ENCODE results near the gene DOCK1. TPM values are rescaled to one million over a fixed set of nuclear protein-coding genes. Genes with fewer than 3 reads are reported as not detected.

DOCK1 gene
- total RNA-seq, 1 donor from 2014 or later, result 44.9 TPM

DNA sequence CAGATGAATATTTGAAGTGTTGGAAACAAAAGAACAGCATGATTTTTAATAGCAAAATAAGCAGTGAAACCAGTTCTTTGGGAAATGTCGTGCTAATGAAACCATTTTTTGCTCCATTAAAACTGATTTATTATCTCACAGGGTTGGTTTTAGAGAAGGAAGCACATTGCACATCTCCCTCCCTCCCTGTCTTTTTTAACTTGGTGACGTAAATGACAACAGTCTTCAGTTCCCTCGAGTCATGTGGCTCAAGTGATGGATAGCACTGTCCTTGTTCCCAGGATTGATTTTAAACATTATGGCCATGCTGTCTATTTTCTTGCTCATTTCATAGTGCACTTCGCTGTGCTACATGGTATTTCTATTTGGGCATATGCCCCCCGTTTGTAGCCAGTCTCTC is 105.9 kb downstream of the DOCK1 start:
- no peak for DNase-seq (ENCODE audit: low spot score)

DNA sequence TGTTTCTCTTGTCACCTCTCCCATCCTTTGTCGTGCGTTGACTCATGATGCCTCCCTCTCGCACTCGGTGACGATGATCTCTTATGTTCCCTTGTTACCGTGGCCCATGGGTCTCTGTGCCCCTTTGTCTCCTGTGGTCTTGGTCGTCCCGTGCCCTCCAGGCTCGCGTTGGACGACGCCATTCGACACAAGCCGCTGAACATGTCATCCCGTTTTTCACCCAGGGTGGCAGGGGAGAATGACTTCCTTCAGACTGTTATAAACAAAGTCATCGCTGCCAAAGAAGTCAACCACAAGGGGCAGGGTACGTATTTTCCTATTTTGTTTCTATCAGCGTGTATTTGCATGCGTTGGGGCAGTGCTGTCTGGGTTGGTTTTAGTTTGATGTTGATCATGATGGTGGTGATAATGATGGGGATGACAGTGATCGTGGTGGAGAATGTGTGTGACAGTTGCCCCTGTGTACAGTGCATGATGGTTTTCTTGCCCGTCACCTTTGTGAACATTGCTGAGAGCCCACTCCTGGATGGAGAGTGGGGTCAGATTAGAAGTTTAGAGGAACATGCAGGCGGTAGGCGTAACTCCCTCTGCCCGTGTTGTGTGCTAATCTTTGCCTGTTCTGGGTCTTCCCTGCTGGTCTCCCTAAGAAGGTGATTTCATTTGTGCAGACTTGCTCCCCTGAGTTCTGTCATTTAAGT is 107.0 kb downstream of the DOCK1 start:
- DNase-seq (ENCODE audit: low spot score), result no peak

DNA sequence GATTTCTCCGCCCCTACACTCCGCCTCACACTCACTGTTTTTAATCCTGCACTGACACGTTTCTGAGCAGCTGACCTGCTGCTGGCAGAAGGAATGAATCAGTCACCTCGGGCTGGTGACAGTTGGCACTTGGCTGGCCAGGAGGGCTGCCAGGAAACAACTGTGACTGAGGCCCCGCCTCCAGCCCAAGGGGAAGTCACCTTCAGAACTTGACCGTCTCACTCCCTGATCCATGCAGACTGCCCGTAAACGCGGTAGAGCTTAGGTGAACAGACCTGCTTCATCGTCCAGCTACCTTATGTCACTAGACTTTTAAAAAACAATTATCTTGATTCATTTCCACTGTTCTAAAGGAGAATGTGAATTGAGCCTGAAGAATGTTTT is 107.5 kb downstream of the DOCK1 start:
- peak; percentile 90 for DNase-seq (ENCODE audit: low spot score)

DNA sequence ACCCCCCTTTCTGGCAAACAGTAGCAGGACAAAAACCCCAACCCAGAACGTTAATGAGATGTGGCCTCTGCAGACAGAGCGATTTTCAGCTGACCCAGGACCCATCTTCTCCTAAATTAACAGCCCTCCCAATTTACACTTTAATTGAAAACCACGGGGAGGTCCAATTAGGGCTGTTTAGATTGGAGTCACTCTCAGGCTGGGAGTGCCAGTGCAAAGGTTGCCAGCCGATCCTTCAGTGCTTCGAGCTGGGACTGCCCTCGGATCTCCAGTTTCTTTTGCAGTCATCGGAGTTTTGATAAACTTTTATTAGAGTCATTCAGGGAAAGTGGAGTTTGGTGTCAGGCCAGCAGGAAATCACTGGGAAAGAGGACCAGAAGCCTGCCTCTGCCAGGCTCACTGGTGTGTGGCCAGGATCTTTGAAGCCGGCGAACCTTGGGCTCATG is 108.0 kb downstream of the DOCK1 start:
- peak; percentile 36 for DNase-seq (ENCODE audit: low spot score)

DNA sequence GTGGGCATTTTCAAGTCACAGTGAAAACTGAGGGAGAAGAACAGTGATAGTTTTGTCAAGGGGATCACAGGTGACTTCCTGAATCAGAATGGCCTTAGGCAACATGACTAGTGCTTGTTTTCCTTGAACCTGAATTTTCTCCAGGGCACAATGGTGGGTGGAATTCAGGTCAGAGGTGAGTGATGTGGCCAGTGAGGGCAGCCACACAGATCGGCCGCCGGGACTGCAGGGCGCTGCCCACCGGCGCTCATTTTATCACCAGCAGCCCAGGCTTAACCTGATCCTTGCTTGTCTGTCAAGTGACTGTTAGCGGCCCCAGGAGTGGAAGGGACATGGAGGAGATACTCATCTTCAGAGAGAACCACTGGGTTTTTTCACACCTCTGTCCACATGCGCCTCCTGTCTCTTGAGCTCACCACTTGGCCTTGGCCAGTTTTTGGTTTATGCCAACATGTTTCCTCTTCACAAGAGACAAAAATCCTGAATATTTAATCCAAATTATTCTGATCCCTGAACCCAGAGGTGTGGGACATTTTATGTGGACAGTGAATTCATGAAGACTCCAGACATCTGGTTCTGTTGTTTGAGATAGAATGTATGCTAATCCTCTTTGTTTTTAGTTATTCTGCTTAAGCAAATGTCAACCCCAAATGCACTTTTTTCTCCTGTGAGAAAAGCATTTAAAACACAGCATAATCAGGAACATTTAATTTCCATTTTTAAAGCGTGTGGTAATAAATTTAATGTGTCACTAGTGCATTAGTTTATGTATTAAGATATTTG is 108.7 kb downstream of the DOCK1 start:
- DNase-seq (ENCODE audit: low spot score), result no peak

DNA sequence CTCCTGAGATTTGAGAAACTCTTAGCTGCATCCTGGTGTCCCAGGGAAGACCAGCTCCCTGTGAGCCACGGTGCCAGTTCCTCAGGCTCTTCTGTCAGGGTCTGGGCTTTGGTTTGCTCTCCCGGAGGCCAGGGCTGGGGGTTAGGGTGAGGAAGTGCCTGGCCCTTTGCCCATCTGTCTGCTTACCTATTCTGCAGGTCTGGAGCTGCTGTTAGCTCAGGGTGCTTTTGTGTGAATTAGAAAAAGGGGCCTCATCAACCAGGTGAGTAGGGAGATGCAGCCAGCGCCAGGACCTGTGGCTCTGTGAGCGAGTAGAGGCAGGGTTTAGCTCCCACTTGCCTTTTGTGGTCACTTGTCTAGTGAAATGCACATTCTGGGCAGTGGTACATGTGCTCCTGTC is 109.4 kb downstream of the DOCK1 start:
- no peak for DNase-seq (ENCODE audit: low spot score)

DNA sequence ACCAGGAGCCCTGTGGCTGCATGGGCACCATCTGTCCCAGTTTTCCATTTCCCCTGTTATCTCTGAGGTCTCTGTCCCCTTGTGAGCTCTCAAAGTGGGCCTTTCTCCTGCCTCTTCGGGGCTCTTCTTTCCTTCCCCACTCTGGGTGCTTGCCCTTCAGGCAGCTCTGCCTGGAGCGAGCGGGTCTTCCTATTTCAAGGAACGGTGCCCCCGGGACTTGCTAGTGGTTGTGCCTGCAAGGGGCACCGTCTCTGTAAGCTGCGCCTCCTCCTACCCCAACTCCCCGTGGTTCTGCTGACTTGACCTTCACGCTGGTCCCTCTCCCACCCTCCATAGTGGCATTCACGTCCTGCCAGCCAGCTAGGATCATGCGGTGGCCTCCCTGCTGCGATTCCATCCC is 110.1 kb downstream of the DOCK1 start:
- DNase-seq (ENCODE audit: low spot score), result no peak

DNA sequence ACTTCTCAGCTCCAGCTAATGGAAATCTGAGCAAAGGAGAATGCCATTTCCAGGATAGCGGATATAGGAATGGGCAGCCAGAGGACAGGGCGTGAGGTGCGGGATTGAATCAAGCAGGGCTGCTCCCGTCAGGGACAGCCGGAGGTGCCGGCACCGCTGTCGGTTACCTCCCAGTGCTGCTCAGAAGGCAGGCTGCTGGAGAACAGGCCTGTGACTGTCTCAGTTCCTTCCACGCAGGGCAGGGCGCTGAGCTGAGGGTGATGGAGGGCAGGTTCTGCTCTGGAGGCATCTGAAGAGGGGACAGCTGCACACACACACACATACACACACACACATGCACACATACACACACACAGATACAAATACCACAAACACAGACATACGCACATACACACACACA is 111.1 kb downstream of the DOCK1 start:
- DNase-seq (ENCODE audit: low spot score), result no peak

DNA sequence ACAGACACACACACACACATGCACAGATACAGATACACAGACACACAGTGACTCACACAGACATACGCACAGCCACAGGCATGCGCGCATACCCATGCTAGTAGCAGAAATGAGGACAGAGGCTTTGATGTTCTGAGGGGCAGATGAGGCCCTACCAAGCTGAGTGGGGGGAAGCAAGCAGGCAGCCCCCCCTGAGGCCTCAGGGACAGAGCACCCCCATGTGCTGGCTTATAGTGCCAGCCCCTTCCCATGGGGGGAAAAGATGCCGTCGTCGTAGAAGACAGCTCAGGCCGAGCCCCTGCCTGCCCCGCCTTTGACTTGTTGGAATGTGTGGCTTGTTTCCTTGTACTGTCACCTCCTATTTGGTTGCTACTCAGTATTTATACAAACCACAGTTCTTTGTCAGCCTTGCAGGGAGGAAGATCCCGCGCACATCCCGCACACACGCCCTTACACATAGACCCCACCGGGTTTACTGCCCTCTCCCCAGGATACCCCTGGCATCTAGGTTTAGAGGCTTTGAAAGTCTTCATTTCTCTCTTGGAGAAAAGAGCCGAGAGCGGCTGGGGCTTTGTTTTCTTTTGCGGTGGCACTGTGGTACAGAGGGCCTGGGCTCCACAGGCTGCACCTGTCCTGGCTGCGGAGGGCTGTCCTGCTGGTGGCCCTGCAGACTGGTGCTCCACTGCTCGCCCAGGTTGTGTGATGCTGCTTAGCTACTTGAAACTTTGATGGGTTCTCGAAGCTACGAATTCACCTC is 112.5 kb downstream of the DOCK1 start:
- no peak for DNase-seq (ENCODE audit: low spot score)

DNA sequence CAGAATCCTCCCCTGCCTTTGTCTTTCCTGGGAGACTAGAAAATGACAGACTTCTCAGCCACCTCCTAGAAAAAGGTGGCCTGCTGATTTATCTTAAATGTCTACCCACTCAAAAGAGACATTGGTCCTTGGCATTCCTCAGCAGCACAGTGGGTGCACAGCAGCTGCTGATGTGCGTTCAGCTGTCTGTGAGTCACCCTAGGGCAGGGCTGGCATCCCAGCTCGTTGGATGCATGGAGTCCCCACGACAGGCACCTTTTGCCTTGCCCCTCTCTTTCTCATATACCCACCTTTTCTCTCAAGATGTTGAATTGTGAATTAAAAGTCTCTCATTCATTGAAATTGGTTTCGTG is 113.0 kb downstream of the DOCK1 start:
- no peak for DNase-seq (ENCODE audit: low spot score)

DNA sequence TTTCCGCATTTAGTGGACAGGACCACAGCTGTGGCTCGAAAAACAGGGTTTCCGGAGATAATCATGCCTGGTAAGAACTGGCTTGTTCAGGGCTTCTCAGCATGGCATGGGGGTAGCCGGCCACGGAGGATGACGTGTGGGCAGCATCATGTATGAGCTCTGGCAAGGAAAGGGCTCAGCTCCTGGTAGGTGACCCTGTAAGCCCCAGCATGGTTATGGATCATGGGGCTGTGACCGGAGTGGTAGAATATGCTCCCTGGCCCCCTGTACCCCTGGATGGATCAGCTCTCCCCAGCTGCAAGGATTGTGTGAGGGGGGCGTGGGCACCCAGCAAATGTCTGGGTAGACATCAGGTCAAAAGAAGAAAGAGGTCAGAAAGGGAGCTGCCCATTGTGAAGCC is 113.5 kb downstream of the DOCK1 start:
- no peak for DNase-seq (ENCODE audit: low spot score)

DNA sequence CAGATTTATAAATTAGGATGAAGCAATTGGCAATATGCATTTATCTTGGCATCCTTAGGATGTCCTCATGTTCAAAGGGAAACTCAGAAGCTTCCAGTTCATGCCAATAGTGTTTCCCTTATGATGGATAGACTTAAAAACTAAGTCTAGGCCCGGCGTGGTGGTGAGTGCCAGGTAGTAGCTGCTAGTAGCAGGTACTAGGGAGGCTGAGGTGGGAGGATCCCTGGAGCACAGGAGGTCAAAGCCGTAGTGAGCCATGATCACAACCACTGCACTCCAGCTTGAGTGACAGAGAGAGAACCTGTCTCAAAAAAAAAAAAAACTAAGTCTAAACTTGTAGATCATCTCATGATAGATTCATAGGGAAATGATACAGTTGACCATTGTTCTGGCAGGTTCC is 115.0 kb downstream of the DOCK1 start:
- DNase-seq (ENCODE audit: low spot score), result no peak

DNA sequence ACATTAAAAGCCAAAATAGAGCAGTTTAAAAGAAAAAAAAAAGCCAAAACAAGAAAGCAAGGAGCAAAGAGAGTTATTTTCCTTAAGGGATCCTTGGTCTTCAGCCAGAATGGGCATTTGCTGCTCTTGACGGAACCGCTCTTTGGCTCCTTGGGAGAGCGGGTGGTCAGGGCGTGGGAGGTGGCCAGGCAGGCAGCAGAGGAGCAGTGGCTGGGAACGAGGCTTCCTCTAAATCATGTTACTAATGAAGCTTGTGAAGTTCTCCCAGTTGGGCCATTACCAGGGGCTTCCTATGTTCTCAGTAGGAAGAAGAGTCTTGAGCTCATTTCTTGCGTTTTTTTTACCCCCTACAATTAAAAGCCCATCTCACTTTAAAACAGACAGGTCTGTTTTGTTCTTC is 116.6 kb downstream of the DOCK1 start:
- DNase-seq (ENCODE audit: low spot score), result no peak

DNA sequence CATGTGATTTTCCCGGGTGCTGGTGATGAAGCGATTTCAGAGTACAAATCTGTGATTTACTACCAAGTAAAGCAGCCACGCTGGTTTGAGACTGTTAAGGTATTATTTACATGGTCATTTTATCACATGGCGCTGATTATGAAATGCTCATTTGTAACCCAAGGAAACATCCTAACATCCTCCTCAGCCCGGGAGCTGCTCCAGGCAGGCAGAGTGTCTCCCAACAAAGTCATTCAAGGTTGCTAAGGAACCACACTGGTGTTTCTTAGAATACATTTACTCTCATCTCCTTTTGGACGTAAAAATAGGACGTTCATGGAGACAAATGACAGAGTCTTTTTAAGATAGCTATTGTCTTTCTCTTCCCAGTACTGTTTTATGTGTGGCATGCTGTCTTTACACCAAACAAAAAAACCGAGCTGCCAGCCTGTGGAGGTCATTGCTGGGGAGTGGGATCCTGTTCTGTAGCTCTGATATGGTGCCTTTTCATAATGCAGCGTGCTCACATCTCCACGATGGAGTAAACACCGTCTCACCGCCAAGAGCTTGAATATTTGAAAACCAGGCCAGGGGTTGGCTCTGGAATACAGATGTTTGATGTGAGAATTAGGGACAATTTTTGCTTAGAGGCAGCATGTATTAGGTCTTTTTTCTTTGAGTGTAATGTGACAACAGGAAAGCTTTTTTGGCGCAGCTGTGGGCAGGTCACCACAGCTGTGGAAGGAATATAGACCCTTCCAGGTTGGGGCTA is 119.6 kb downstream of the DOCK1 start:
- no peak for DNase-seq (ENCODE audit: low spot score)

DNA sequence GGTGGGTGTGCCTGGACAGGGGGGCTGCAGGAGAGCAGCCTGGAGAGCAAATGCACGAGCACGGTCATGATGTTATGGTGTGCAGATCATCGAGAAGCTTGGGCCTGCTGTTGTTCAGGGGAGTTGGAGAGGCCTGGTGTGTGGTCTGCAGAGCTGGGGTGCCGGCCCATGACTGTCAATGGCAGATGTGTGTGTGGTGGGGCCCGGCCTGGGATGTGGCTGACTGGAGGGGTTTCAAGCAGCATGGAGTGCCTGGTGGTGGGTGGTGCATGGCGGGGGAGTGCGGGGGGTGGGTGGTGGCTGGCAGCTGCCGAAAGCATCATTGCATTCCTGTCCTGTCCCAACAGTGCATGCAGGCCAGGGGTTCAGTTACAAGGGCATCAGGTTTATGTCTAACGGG is 122.6 kb downstream of the DOCK1 start:
- DNase-seq (ENCODE audit: low spot score), result no peak

DNA sequence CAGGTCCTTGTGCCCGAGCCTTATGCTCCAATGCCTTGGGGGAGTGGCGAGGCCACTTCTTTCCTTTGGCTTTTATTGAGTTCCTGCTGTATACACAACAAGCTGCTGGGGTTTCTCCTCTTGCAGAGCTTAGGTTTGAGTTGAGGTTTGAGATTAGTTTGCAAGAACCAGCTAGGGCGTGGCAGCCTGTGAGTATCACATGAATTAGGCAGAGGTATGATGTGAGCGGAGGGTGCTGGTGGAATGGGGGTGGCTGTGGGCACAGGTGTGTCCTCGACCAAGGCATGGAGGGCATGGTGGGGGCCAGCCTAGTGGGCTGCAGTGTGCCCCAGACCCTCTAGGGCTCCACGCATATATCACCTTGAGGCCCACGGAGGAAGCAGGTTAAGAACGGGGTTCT is 123.3 kb downstream of the DOCK1 start:
- no peak for DNase-seq (ENCODE audit: low spot score)

DNA sequence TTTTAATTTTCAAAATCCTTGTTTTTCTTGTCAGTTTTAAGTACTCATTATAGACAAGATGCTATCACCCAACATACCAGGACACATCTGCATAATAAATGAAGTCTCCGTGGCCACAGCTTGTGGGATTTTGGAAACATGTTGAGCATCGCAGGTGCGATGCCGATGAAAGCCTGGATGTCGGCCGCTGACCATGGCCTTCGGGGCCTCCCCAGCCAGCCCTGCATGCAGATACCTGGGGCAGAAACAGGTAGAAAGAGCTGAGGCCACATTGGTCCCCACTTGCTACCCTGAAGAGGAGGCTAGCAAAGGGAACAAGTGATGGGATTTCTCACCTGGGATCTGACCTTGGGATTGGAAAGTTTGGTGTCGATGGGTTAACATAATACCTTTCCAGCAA is 123.8 kb downstream of the DOCK1 start:
- no peak for DNase-seq (ENCODE audit: low spot score)

DNA sequence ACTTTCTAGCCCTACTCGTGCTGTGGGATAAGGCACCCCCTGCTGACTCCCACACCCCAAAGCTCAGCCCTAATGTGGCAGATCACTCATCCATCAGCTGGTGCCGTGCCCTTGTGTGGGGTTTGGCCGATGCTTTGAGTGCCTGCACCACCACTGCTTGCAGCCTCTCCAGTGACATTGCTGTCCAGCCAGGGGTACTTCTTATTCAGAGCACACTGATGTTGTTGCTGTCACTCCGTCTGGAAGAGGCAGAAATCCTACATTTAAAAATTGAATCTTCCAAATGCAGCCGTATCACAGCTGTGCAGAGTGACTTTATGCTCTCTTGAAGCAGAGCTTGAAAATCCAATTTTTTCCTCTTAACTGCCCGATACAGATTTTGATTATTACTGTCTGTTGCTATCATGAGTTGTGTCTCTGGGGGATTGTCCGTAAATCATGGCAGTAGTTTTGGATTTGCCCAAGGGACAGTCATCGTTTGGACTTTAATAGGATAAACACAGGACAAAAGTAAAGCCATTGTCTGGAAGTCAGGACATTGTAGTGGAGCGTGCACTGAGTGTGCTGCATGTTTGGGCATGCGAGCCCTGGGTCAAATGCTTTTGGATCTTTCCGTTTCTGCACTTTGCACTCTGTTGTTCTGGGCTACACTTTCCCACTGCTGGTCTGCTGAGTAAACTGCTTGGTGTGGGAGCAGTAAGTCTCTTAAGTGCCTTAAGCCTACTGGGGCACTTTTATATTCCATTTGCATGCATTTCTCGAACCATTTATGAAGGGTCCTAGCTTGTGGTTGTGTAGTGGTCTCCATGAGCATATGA is 128.2 kb downstream of the DOCK1 start:
- no peak for DNase-seq (ENCODE audit: low spot score)

DNA sequence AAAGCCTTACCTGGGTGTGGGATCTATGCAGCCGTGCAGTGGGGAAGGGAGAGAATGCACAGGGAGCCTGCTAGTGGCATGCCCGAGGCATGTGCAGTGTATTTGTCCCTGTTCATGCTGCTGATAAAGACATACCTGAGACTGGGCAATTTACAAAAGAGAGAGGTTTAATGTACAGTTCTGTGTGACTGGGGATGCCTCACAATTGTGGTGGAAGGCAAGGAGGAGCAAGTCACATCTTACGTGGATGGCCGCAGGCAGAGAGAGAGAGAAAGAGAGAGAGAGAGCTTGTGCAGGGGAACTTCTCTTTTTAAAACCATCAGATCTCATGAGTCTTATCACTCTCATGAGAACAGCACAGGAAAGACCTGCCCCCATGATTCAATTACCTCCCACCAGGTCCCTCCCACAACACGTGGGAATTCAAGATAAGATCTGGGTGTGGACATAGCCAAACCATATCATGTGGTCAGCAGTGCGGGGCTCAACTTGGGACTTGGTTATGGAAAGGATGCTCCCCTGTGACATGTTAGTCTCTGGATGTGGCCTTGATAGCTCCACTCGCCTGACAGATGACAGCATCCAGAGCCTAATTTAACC is 128.9 kb downstream of the DOCK1 start:
- no peak for DNase-seq (ENCODE audit: low spot score)

DNA sequence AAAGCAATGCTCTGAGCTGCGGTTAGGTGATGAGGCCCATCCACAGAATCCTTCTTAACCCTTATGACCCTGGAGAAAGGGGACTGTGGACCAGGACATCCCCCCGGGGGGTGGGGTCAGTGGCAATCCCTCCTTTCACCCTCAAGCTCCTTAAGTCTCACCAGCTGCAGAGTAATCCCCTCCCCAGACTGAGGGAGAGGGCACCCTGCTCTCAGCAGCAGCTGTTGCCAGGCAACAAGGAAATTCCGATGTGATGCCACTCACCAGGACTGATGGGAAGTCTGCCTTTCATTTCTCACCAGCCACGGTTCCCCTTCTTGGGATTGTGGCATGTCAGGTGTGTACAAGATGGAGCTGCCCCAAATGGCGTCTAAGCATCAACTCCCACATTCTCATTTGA is 129.6 kb downstream of the DOCK1 start:
- DNase-seq (ENCODE audit: low spot score), result no peak

DNA sequence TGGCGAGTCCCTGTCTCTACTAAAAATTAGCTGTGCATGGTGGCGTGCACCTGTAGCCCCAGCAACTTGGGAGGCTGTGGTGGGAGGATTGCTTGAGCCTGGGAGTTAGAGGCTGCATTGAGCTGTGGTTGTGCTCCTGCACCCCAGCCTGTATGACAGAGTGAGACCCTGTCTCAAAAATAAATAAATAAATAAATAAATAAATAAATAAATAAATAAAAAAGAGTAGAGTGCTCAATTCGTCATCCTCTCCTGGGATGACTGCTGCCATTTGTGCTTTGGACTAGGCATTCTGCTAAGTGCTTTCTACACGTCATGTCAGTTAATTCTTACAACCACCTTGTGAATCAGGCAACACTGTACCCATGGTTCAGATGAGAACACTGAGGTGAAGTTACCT is 130.6 kb downstream of the DOCK1 start:
- no peak for DNase-seq (ENCODE audit: low spot score)
